ENCODE data around the gene MED13. TPM values are rescaled to one million over a fixed set of nuclear protein-coding genes. Genes with fewer than 3 reads are reported as not detected.

Gene MED13
- total RNA-seq, 4 donors from 2014 or later = 34.5 to 64.9 (median 52.0) TPM

GRCh38 chr17:61968757-61969156, 96.3 kb downstream of the MED13 start:
- no peaks in the 10 kb centered on the region for H3K27me3 ChIP-seq
- no peak for ATAC-seq
- peaks cover 0 to 86% of the 10 kb centered on the region in 2 donors for H3K36me3 ChIP-seq
- H3K27ac ChIP-seq = no peak overlapping the region
- no peaks in the 10 kb centered on the region for H3K9me3 ChIP-seq
- WGBS, 2 donors (ENCODE audit: low coverage in 1 of 2) = 92 to 94% methylated on average over 2 of the region's 5 CpGs
- no peak for TF ChIP-seq CTCF (IDR thresholded peaks at IDR 0.05)
- no peak overlapping the region for H3K4me3 ChIP-seq
- H3K4me1 ChIP-seq = no peaks in the 10 kb centered on the region

- Histone ChIP-seq H3K27ac (no peak overlapping the region), H3K36me3 (peaks cover 0 to 89% of the 10 kb centered on the region in 2 donors), H3K27me3 (no peaks in the 10 kb centered on the region), H3K9me3 (no peaks in the 10 kb centered on the region), H3K4me1 (no peaks in the 10 kb centered on the region), H3K4me3 (no peak overlapping the region)
- TF ChIP-seq POLR2A (IDR thresholded peaks at IDR 0.05) (no peak), EP300 (IDR thresholded peaks at IDR 0.05) (no peak), POLR2AphosphoS5 (IDR thresholded peaks at IDR 0.05) (no peak), CTCF (IDR thresholded peaks at IDR 0.05) (no peak)
- ATAC-seq = no peak
- WGBS, 2 donors (ENCODE audit: low coverage in 1 of 2) = 84 to 94% methylated on average over 2 of the region's 2 CpGs
These were observed 97.3 kb downstream of the MED13 start for GRCh38 chr17:61967729-61968128.

GRCh38 chr17:61966191-61966590, 98.9 kb downstream of the MED13 start:
- Histone ChIP-seq H3K27ac (no peak overlapping the region), H3K9me3 (no peaks in the 10 kb centered on the region), H3K36me3 (peaks cover 0 to 89% of the 10 kb centered on the region in 2 donors), H3K27me3 (no peaks in the 10 kb centered on the region), H3K4me3 (no peak overlapping the region), H3K4me1 (no peaks in the 10 kb centered on the region)
- 0% methylated on average over 1 of the region's 1 CpG for WGBS, 2 donors (ENCODE audit: low coverage in 1 of 2)
- TF ChIP-seq POLR2AphosphoS5 (IDR thresholded peaks at IDR 0.05) = no peak
- TF ChIP-seq CTCF (IDR thresholded peaks at IDR 0.05) = no peak
- TF ChIP-seq EP300 (IDR thresholded peaks at IDR 0.05) = no peak
- no peak for TF ChIP-seq POLR2A (IDR thresholded peaks at IDR 0.05)
- ATAC-seq = no peak

DNA sequence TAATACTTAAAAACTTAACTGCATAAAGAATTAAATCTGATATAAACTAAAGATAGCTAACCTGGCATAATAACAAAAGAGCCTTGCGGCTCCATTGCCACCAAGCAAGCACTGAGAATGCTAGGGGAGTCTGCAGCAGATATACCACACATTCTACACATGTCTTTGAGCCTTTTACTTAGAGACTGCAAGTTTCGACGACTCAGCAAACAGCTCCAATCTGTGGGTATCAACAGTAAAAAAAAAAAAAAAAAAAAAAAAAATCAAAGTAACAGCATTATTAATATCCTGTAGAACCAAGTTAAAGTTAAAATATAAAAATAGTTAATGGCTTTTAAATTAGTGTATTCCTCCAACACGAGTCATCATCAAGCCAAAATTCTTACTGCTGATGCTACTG, 109.5 kb downstream of the MED13 start:
- WGBS, 2 donors (ENCODE audit: low coverage in 1 of 2) = 57 to 67% methylated on average over 2 to 4 of the region's 4 CpGs
- no peaks in the 10 kb centered on the region for H3K9me3 ChIP-seq

More for the DNA sequence above, 109.5 kb downstream of the MED13 start:
- Histone ChIP-seq H3K36me3 (peaks cover 4 to 100% of the 10 kb centered on the region in 2 donors), H3K4me3 (no peak overlapping the region), H3K27ac (no peak overlapping the region), H3K4me1 (no peaks in the 10 kb centered on the region), H3K27me3 (no peaks in the 10 kb centered on the region)
- TF ChIP-seq EP300 (IDR thresholded peaks at IDR 0.05) (no peak), CTCF (IDR thresholded peaks at IDR 0.05) (no peak), POLR2AphosphoS5 (IDR thresholded peaks at IDR 0.05) (no peak), POLR2A (IDR thresholded peaks at IDR 0.05) (no peak)
- ATAC-seq = no peak

Measured in gastroesophageal sphincter (tissue), 4 donors.